ENCODE measurements around the gene PLCB3.

- TF ChIP-seq POLR2A (IDR thresholded peaks at IDR 0.05) (no peak), CTCF (IDR thresholded peaks at IDR 0.05) (no peak)
Measured at GRCh38 chr11:64227405-64227956, 23.8 kb upstream of the PLCB3 start.

All from suprapubic skin (tissue), 3 donors.